HL-60/S4 treated with phorbol 12-myristate 13-acetate at 8.2 ng/mL for 4 days and 3 days (cell line): ENCODE measurements around the gene SPARC.

Source experiments
- in situ Hi-C: fragments of 300-500 bp; cut with MboI; formaldehyde crosslinking; loops from 2 replicates; pipeline ENCODE4 v1.15.0; 2022; ENCODE audit warnings: low sequenced_read_pairs

The SPARC gene

DNA sequence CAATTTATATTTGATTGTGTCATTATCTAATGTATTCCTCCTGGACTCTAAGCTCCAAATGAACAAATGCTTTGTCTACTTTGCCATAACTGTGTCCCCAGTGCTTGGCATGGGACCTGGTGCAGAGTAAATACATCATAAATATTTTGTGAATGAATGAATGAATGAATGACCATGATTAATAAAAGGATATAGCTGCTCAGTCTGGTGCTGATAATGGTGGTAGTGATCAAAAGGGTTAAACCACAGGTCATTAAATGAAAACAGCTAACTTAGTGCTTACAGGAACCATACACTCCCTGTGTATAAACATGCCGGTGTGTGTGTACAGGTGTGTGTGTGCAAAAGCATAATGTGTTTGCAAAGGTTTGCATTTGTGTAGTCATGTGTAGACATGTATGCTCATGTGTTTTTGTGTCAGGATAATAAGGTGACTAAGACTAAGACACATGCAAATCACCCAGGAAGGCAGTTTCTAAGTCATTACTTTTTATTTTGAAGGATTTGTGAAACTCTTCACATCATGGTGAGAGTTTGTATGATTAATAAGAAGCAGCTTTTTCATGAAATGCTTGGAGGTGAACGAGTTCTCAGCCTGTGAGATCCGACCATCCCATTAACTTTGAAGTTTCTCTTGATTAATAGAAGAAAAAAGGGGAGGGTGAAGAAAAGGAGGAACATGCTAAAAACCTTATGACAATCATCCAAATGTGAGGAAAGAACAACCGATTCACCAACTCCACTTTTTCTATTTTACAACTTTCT is 24.6 kb downstream of the SPARC start:
- in situ Hi-C loops = no loop called here

DNA sequence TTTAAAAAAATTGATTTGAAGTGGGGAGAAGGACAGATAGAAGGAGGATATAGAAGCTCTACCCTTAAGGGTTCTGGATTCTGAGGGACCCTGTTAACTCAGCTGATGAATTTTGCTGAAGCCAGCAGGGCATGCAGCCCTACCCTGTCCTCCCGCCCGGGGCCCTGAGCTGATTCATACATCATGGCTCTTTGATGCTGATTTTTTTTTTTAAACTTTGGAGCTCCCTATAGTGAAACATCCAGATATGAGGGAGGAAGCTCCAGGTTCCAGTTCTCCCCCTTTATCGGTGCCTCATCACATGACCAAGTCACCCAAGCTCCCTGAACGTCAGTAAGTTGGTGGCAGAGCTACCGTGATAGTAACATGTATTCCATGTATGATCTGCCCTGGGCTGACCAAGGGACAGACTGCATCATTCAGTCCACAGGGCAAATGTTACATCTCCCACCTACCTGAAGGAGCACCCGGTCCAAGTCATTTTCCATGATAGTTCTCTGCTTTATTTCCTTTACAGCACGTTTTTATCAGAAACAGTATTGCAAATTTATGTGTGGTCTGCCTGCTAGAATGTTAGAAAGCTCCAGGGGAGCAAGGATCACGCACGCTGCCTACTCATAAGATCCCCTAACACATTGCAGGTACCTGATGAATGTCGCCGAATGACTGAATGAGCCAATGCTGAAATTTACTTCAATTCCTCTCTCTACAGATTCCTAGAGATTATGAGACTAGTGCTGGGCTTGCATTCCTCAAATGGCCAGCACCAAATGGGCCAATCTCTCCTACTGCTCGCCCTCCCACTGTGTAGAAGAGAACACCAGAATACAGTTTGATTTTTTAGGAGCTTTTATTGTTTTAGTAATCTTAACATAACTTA is 25.9 kb downstream of the SPARC start:
- in situ Hi-C loops = no loop called here

DNA sequence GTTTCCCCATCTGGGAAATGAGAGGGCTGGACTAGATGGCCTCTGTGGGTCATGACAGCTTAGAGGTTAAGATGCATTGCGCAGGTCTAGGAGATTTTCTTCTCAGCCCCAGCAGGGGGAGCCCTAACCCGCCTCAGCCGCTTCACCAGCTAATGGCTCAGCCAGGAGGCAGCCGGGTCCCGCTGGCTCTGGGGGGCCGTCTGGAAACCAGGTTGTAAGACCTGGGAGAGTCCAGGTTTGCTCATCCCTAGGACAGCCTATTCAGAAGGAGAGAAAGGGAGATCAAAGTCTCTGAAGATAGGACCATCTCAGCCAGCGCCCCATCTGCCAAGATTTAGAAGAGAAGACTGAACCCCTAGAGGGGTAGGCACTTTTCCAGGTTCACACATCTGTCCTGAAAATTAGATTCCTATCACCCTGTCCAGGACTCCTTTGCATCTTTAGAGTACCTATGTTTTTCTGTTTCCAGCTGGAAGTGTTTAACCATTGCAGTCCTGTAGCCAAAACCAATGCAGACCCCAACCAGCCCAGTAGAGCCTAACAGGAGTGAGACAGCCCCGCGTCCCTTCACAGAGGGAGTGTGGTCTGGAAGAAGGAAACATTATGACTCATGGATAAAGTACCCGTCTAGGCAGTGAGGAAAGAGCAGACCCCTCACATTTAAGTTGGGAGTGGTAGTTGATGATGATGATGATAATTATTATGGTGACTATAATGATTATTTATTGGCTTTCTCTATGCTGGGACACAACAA is 27.5 kb downstream of the SPARC start:
- in situ Hi-C loops = no loop called here

DNA sequence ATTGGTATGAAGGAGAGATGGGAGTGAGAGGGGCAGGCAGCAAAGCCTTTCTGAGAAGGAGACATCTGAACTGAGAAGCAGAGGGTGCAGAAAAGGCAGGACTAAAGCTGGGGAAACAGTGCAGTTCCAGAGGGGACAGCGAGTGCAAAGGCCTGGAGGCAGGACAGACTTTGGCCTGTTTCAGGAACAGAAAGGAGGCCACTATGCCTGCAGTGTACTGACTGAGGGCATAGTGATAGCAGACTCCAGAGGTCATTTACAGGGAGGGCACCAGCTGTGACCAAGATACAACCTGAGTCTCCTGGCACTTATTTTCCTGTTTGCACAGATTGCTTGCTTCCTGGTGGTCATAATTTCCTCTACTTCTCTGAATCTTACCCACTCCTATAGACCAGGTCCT is 29.6 kb downstream of the SPARC start:
- in situ Hi-C loops = no loop called here

DNA sequence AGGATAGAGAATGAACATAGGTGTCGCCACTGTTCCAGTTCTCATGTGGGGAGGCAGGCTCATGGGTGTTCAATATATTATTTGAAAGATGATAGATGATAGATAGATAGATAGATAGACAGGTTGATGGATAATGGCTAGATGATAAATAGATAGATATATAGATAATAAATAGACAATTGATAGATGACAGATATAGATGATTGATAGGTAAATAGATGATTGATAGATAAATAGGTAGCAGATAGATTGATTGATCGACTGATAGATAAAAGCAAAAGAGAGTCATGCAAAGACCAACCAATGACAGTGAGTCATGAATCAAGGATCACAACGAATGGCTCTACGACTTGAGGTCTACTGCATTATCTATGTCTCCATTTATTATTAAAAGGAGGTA is 30.4 kb downstream of the SPARC start:
- in situ Hi-C loops = no loop called here

DNA sequence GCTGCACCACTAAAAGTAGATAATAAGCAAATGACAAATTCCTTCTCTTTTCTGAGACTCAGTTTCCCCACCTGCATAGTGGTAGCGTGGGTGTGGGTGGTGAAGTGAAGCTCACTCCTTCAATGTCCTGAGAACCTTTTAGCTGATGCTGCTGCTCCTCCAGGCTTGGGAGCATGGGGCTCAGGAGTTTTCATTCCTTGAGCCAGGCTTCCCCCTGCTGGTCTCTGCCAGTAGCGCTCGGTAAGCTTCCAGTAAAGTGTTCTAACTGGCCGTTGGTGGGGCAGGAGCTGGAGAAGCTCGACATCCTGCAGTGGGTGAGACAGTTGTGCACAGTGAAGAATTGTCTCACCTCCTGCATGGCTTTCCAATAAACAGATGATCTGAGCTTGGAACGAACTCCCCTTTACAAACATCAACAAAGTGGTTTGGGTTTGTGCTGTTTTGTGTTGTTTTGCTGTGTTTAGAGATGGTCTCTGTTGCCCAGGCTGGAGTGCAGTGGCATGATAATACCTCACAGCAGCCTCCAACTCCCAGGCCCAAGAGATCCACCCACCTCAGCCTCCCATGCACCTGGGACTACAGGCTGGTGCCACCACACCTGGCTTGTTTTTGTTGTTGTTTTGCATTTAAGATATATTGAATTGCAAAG is 34.6 kb downstream of the SPARC start:
- in situ Hi-C loops = no loop called here

DNA sequence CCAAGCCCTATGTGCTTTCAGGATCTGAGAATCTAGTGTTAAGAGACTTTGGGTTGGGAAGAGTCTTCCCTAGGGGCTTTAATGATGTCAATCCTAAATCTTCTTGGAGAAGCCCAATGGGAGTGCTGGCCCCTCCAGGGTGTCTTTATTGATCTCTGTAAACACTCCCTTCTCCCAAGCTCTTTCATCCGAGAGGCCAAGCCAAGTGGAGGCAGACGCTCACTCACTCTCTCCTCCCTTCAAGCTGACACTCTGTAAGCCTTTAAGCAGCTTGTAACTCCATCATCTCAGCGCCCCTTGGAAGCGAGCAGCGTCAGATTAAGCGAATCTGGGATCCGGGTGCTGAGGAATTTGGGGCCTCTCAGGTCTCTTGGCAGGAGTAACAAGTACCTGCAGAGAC is 37.7 kb downstream of the SPARC start:
- in situ Hi-C loops = no loop called here

DNA sequence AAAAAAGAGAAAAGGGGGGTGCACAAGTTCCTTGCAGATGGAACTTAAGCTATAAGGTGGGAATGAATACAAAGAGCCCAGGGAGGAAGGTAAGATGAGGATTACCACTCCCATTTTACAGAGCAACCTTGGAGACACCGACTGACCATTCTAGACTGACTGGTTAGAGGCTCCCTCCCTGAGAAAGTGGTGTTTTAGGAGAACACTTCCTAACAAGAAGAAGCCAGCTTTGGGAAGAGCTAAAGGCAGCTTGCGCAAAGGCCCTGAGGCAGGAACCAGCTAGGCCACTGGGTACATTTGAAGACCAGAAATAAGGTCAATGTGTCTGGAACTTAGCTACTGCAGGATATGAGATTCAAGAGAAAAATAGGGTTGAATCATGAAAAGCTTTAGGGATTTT is 38.6 kb downstream of the SPARC start:
- in situ Hi-C loops = no loop called here

DNA sequence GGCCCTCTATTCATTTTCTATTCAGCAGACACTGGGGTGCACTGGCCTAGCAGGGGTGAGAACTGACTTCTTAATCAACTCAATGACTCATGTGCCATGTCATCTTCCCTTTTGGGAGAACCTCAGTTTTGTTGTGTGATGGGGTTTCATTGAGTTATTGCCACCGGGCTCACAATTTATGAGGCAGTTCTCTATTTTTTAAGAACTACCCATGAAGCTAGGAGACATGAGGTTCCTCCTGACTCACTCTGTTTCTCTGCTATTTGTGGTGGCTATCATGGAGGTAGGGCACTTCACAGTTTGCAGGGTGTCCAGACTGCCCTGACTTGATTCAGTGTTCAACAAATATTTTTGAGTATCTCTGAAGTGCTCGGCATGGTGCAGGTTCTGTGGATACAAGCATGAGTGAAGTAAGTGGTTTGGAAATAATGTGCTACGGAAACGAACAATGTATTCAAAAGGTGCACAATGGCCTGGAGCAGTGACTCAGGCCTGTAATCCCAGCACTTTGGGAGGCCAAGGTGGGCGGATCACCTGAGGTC is 39.3 kb downstream of the SPARC start:
- in situ Hi-C loops = no loop called here

DNA sequence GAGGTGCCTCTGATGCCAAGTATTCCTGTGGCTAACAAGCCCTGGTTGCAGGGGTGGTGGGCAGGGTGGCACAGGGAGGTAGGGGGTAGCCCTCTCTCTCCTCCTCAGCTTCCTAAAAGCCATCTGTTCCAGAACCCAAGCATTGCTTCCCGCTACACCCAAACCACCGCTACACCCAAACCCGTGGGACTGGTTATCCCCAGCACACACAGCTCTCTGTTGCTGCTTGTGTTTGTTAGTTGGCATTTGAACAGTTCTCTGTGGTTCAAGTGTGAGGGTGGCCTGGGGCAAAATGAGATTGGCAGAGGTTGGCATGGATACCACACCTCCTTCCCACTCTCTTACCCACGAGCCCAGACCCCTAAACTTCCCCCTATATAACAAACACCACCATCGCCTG is 40.4 kb downstream of the SPARC start:
- in situ Hi-C loops = no loop called here

DNA sequence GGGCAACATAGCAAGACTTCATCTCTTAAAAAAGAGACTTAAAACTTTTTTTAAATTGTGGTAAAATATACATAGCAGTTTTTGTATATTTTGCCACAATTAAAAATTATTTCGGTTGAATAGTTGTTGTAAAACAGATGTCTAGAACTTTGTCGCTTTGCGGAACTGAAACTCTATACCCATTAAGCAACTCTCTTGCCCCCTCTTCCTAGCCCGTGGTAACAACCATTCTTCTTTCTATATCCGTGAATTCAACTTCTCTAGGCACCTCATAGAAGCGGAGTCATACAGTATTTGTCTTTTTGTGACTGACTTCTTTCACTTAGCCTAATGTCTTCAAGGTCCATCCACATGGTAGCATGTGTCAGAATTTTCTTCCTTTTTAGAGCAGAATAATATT is 43.3 kb downstream of the SPARC start:
- in situ Hi-C loops = no loop called here

DNA sequence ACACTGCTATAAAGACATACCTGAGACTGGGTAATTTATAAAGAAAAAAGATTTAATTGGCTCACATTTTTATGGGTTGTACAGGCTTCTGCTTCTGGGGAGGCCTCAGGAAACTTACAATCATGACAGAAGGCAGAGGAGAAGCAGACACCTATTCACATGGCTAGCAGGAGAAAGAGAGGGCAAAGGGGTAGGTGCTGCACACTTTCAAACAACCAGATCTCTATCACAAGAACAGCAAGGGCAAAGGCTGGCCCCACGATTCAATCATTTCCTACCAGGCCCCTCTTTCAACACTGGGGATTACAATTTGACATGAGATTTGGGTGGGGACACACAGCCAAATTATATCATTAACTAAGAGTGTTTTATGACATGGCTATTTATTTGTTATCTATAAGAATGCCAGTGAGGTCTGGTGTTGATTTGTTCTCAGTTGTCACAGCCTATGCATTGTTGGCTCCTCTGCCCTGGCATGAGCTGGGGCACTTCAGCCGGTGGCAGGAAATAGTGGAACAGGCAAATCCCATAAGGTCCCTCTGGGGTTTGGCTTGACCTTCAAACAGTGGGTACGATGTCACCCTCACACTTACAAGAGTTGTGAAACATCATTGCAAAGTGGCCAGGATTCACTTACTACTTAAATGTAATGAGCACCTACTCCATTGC is 44.1 kb downstream of the SPARC start:
- in situ Hi-C loops = no loop called here

DNA sequence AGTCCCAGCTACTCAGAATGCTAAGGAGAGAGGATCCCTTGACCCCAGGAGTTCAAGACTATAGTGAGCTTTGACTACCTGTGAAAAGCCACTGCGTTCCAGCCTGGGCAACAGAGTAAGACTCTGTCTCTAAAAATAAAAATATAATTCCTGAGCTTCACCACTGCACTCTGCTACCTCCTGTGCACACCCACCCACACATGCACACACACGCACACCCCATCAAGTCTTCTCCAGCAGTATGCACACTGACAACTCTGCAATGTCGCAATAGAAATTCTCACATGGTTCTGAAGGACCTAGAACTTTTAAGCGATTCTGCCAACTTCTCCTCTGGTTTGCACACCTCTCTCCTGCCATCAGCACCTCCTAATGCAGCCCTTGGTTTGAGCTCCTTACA is 48.1 kb downstream of the SPARC start:
- in situ Hi-C loops = no loop called here

DNA sequence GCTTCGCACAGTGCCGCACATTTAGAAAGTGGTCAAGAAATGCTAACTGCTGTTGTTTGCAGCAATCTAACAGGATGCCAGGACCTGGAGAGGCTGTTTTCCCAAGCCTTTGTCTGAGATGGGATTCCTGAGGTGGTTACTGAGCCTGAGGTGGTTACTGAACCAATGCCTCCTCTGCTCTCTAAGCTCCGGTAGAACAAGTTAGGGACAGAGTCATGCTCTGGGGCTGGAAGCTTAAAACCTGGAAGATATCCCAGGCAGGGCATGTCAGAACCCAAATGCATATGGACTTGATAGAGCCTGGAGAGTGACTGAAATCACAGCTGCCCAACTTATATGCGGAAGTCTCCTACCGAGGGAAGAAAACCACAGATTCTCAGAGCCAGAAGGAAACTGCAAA is 49.0 kb downstream of the SPARC start:
- in situ Hi-C loops = no loop called here

DNA sequence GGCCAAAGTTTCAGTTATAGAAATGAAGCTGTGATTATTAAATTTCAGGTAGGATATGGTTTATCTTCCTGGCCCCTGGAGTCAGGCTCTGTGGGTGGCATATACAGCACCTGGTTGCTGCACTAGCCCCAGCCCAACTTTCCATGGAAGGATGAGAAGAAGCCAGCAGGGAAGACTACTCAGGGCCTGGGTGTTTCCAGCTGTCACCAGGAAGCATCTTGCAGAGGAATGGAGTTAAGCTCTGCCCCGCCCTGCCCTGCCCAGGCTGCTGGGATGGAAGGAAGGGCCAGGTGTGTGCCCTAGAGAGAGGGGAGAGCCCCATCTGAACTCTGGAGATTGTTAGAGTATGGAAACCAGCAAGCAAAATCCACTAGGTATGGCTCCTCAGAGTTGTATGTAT is 52.8 kb downstream of the SPARC start:
- in situ Hi-C loops = no loop called here

DNA sequence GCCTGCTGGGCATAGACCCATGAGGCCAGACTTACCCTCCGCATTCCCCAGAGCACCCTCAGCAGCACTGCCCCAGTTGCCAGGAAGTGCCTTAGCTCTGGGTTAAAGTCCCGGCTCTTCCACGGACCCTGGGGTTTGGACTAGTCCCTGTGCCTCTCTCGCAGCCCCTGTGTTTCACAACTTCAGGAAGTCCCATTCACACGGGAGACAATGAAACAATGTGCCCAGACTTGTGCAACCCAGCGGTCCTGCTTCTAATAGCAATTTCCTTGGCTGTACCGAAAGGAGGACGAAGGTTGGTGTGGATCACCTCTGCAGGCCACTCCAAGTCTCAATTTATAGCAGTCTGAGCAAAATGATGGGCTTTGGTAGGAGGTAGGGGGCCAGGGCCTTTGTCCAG is 53.8 kb downstream of the SPARC start:
- in situ Hi-C loops = no loop called here

DNA sequence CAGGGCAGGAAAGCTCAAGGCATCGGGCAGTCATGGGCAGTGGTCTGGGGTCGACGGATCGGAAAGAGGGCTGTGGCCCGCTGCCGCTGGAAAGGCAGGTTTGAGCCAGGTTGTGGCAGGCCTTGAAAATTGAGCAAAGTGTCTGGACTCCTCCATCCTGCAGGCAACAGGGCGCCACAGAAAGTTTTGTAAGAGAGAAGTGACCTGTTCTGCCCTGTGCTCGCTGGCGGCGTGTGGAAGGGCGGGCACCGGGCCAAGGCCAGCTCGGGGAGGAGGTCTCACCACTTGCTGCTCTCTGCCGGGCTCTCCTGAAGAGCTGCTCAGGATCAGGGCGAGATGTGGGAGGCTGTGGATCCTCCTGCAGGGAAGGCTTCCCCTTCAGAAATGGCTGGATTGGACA is 54.2 kb downstream of the SPARC start:
- in situ Hi-C loops = no loop called here

DNA sequence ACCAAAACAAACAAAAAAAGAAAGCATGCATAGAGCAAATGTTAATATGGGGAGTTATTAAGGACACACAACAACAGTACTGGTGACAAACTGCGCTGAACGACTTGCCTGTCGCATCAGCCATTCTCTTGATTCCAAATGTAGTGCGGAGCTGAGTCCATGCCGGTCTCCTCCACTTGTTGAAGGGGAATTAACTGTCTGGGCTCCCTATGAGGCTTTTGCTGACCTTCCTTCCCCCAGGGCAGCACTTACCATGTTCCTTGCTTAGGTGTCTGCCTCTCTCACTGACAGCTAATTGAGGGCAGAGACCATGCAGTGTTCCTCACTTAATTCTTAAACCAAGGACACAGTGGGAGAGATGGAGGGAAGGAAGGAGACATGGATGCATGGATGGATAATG is 54.8 kb downstream of the SPARC start:
- in situ Hi-C loops = no loop called here

DNA sequence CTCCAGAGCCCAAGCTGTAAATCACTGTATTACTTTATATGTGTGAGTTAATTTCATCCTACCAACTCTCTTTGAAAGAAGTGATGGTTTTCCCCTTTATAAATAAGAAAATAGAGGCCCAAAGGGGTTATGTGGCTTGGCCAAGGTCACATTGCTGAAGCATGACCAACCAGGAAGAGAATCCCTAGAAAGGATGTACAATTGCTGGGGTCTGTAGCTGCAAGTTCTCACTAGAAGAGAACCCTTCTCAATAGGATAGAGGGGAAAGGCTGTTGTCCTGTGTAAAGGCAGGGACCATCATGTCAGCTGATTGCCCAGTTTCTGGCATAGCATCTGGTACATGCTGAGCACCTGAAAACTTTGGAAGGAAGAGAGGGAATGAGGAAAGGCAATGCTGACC is 56.6 kb downstream of the SPARC start:
- in situ Hi-C loops = no loop called here

DNA sequence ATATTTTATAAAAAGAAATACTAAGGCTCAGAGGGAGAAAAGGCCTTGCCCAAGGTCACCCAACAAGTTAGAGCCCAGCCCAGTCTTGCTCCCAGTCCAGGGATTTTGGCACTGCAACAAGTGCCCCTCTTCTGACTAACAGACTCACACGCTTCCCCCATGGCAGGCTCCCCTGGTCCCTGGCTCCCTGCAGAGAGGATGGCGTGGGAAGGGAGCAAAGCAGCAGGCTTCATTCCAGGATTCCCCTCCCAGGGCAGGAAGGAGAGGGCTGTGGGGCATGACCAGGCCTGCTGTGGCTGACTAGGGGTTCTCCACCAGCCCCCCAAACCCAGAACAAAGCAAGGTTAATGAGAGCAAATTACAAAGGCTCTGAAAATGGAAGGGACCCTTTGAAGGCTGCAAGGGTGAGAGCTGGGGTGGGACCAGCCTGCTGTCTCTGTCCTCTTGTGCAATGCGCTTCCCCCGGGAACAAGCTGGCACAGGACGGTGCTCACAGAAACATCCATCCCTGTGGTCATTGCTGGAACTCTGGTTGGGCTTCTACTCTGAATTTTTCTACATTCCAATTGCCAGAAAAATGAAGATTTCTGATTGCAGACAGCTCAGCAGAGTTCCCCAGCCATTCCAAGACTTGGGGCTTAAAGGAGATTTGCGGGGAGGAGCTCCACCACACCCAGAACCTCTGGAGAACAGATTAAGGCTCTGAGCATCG is 58.4 kb downstream of the SPARC start:
- in situ Hi-C loops = no loop called here
